Lung (tissue), 12 donors: Measurements from ENCODE around the gene AMOT. TPM values are rescaled to one million over a fixed set of nuclear protein-coding genes. Genes with fewer than 3 reads are reported as not detected.

ENCODE experiments used
- ATAC-seq: fragments of 200-7000 bp; cut with Tn5 transposase; one replicate; pipeline ENCODE4 v1.9.1; 2020; ENCODE audit warnings: moderate number of reproducible peaks; ENCODE audit not compliant: insufficient read depth, low FRiP score
- DNase-seq, 3 donors: peaks; one replicate each; pipeline ENCODE4 v3.0.0-alpha.2; 2013 to 2017
- H3K27ac ChIP-seq, 2 donors: one replicate each; pipeline ENCODE4 v1.5.1; 2013; ENCODE audit warnings: mild to moderate bottlenecking in 2 of 2, moderate library complexity in 2 of 2, control low read depth in 1 of 2, inconsistent platforms in 1 of 2, low read depth in 1 of 2, low read length in 1 of 2
- H3K27me3 ChIP-seq, 3 donors: one replicate each; pipeline ENCODE4 v1.5.1; 2013; ENCODE audit warnings: low read length in 2 of 3; ENCODE audit not compliant: control insufficient read depth in 3 of 3, insufficient read depth in 3 of 3
- H3K36me3 ChIP-seq, 4 donors: one replicate each; pipeline ENCODE4 v1.5.1; 2013; ENCODE audit warnings: low read length in 4 of 4, mild to moderate bottlenecking in 1 of 4, moderate library complexity in 1 of 4; ENCODE audit not compliant: control insufficient read depth in 4 of 4, insufficient read depth in 4 of 4
- H3K4me1 ChIP-seq, 5 donors: one replicate each; pipeline ENCODE4 v1.5.1; 2013; ENCODE audit warnings: low read length in 5 of 5, mild to moderate bottlenecking in 2 of 5, moderate library complexity in 1 of 5; ENCODE audit not compliant: control insufficient read depth in 5 of 5, insufficient read depth in 5 of 5
- H3K4me3 ChIP-seq: one replicate; pipeline ENCODE4 v1.5.1; 2013; ENCODE audit warnings: mild to moderate bottlenecking, control low read depth, moderate library complexity
- H3K9ac ChIP-seq, 2 donors: one replicate each; pipeline ENCODE4 v1.5.1; 2013; ENCODE audit warnings: low read length in 2 of 2, control low read depth in 1 of 2; ENCODE audit not compliant: insufficient read depth in 1 of 2
- H3K9me3 ChIP-seq, 4 donors: one replicate each; pipeline ENCODE4 v1.5.1; 2013; ENCODE audit warnings: low read length in 3 of 4, mild to moderate bottlenecking in 1 of 4, moderate library complexity in 1 of 4; ENCODE audit not compliant: control insufficient read depth in 4 of 4, insufficient read depth in 3 of 4
- WGBS, 2 donors: extraction: QIAGEN DNeasy Blood & Tissue Kit; methylation state at CpG; one replicate each; pipeline ENCODE4 v1.1.7; 2013; 5-methylcytosine and 5-hydroxymethylcytosine counted together
- polyA plus RNA-seq, 2 donors: library from polyadenylated mRNA; stranded (reverse); fragments of 200-250 nt; gene quantifications; one replicate each; pipeline ENCODE4 v1.2.1, GENCODE V29; 2013
- total RNA-seq, 2 donors: library from RNA; depleted of rRNA in 1 of 2; stranded (reverse); fragments of >200 nt in 1 of 2; gene quantifications; one replicate each; pipeline ENCODE4 v1.2.1, GENCODE V29; 2014 to 2021
- TF ChIP-seq, protein P1 (sequence below): IDR thresholded peaks from 2 replicates; pipeline ENCODE4 v1.5.1; 2012; ENCODE audit warnings: mild to moderate bottlenecking; ENCODE audit errors: control extremely low read depth, extremely low read depth
- donor health status: control.
- donor health status: control.
- donor health status: Bipolar disorder and iron deficiency.
- donor health status: healthy.
- donor health status: DM: yes; HTN: yes; CAD: no.

AMOT gene
- total and polyA plus RNA-seq, 4 donors = 0.79 to 11.8 (median 5.9) TPM

DNA sequence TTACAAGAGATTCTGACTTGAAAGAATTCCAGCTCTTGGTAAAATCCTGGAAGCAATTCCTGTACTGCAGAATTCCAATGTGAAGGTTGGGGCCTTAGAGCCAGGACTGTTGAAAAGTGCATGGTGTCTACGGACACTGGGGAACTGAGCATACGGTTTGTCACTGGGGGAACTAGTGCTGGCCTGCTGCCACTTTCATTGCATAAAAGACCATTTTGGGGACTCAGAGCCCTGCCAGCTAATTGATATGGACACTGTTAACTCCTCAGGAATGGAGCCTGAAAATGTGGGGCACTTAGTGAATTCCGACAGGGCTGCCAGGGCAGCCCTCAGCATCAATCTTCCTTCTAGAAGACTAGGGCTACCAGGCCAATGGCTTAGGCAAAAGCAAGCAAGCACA lies 55.9 kb downstream of the AMOT start:
- Histone ChIP-seq H3K36me3 (peaks cover 0 to 4% (median 2%) of the 10 kb centered on the region in 4 donors), H3K27me3 (peaks cover 0 to 35% (median 15%) of the 10 kb centered on the region in 3 donors), H3K4me3 (no peak overlapping the region), H3K27ac (no peak overlapping the region), H3K9ac (no peak overlapping the region), H3K9me3 (no peaks in the 10 kb centered on the region), H3K4me1 (no peaks in the 10 kb centered on the region)
- WGBS, 2 donors = 84 to 87% methylated on average over 3 of the region's 3 CpGs
- no peak for ATAC-seq
- no peak for DNase-seq
- TF ChIP-seq, protein P1, sequence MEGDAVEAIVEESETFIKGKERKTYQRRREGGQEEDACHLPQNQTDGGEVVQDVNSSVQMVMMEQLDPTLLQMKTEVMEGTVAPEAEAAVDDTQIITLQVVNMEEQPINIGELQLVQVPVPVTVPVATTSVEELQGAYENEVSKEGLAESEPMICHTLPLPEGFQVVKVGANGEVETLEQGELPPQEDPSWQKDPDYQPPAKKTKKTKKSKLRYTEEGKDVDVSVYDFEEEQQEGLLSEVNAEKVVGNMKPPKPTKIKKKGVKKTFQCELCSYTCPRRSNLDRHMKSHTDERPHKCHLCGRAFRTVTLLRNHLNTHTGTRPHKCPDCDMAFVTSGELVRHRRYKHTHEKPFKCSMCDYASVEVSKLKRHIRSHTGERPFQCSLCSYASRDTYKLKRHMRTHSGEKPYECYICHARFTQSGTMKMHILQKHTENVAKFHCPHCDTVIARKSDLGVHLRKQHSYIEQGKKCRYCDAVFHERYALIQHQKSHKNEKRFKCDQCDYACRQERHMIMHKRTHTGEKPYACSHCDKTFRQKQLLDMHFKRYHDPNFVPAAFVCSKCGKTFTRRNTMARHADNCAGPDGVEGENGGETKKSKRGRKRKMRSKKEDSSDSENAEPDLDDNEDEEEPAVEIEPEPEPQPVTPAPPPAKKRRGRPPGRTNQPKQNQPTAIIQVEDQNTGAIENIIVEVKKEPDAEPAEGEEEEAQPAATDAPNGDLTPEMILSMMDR = no peak

DNA sequence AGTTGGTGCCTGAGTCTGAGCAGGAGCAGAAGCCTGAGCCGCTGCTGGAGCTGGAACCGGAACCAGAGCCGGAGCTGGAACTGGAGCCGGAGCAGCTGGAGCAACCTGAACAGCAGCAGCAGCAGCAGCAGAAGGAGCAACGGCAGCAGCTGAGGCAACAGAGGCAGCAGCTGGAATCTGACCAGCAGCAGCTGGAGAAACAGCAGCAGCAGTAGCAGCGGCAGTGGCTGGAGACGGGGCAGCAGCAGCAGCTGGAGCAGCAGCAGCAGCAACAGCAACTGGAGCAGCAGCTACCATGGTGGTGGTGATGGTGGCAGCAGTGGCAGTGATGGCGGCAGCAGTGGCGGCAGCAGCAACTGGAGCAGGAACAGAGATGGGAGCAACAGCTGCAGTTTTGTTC lies 61.5 kb downstream of the AMOT start:
- TF ChIP-seq, protein P1 = no peak
- ATAC-seq (no peak), DNase-seq (no peak)
- H3K36me3 ChIP-seq = peaks cover 0 to 7% (median 4%) of the 10 kb centered on the region in 4 donors
- H3K4me3 ChIP-seq = no peak overlapping the region
- H3K9ac ChIP-seq = no peak overlapping the region
- no peak overlapping the region for H3K27ac ChIP-seq
- WGBS, 2 donors = 87 to 94% methylated on average over 6 to 9 of the region's 9 CpGs
- H3K9me3 ChIP-seq = peaks cover 0 to 2% (median 0%) of the 10 kb centered on the region in 4 donors
- no peaks in the 10 kb centered on the region for H3K4me1 ChIP-seq
- peaks cover 0 to 45% (median 16%) of the 10 kb centered on the region in 3 donors for H3K27me3 ChIP-seq

DNA sequence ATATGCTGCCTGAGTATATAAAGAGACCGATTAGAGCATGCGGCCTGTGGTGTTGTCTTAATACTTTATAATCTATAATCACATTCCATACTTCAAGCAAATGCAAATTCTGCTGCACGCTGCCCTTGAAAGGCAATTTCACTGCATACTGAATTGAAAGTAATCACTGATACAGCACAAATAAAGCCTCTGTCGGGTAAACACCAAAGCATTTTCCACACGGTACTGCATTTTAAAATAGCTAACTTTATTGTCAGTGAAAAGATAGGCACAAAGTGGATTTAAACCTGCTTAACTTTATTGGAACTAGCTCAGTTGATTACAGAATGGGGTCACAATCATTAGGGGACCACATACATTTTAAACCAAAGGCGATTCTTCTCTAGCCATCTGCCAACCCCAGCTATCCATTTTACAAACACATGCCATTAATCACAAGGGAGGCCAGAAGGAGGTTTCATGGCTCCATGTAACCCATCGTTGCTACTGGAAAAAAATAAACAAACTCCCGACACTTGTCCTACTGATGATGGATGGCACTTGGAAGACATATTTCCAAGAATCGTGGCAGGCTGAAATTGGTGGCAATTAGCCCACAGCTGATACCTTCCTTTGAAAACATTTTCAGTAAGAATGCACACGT lies 65.9 kb downstream of the AMOT start:
- TF ChIP-seq, protein P1 = no peak
- DNase-seq (no peak), ATAC-seq (no peak)
- H3K4me3 ChIP-seq = no peak overlapping the region
- H3K27me3 ChIP-seq = peaks cover 0 to 50% (median 10%) of the 10 kb centered on the region in 3 donors
- peaks cover 0 to 2% (median 0%) of the 10 kb centered on the region in 4 donors for H3K9me3 ChIP-seq
- peaks cover 0 to 5% (median 1%) of the 10 kb centered on the region in 4 donors for H3K36me3 ChIP-seq
- H3K9ac ChIP-seq = no peak overlapping the region
- H3K4me1 ChIP-seq = no peaks in the 10 kb centered on the region
- 76 to 82% methylated on average over 10 of the region's 10 CpGs for WGBS, 2 donors
- H3K27ac ChIP-seq = no peak overlapping the region
